ENCODE data around the gene DNAJC5G. TPM values are rescaled to one million over a fixed set of nuclear protein-coding genes. Genes with fewer than 3 reads are reported as not detected.

The DNAJC5G gene
- total RNA-seq, 1 experiment from 2014 or later, result not detected

- H3K27ac ChIP-seq, result no peak within 1 kb of the TSS
- no peaks in the 10 kb centered on the region for H3K4me1 ChIP-seq (replicated peaks; ENCODE audit: insufficient read depth)
- H3K4me2 ChIP-seq, result no peak within 1 kb of the TSS
- no peaks in the 10 kb centered on the region for H3K79me2 ChIP-seq (ENCODE audit: low read depth)
- H3F3A ChIP-seq (ENCODE audit: insufficient read depth, low read depth), result no peaks in the 10 kb centered on the region
- BruUV-seq (replicated peaks), result no TSS peak
- CTCF ChIA-PET, result no interaction called here
- no peak for DNase-seq
- intact Hi-C loops (cut with micrococcal nuclease; ENCODE audit: unreplicated experiment), result no loop called here
- H3K9me3 ChIP-seq (ENCODE audit: insufficient read depth, low read depth), result no peaks in the 10 kb centered on the region
- no peaks in the 10 kb centered on the region for H3K36me3 ChIP-seq (ENCODE audit: low read depth)
- POLR2A ChIA-PET (ENCODE audit: unreplicated experiment), result no interaction called here
- TF ChIP-seq EZH2 (IDR thresholded peaks at IDR 0.05; ENCODE audit: low read depth), result no peak
- no peak for TF ChIP-seq CTCF (conservative IDR thresholded peaks at IDR 0.05)
- no peaks in the 10 kb centered on the region for H3K9me2 ChIP-seq (ENCODE audit: insufficient read depth)
- H3K4me3 ChIP-seq, result no peak within 1 kb of the TSS
- H2AFZ ChIP-seq, result no peak within 1 kb of the TSS
- H3K27me3 ChIP-seq (ENCODE audit: insufficient read depth, low read depth), result no peaks in the 10 kb centered on the region
- no peaks in the 10 kb centered on the region for H4K20me1 ChIP-seq (ENCODE audit: insufficient read depth)
These were observed 33.2 kb downstream of the DNAJC5G start, which contains the start of gene UCN for GRCh38 chr2:27308359-27308881. Gene UCN (minus strand): TSS chr2:27308445. CDS start chr2:27307895, 550 bp downstream.

- no peaks in the 10 kb centered on the region for H3K27me3 ChIP-seq (ENCODE audit: insufficient read depth, low read depth)
- no peaks in the 10 kb centered on the region for H3K4me1 ChIP-seq (replicated peaks; ENCODE audit: insufficient read depth)
- H3K4me2 ChIP-seq, result no peak overlapping the region
- no peaks in the 10 kb centered on the region for H3F3A ChIP-seq (ENCODE audit: insufficient read depth, low read depth)
- no peaks in the 10 kb centered on the region for H3K9me2 ChIP-seq (ENCODE audit: insufficient read depth)
- no peaks in the 10 kb centered on the region for H3K9me3 ChIP-seq (ENCODE audit: insufficient read depth, low read depth)
- H3K4me3 ChIP-seq, result no peak overlapping the region
- intact Hi-C loops (cut with micrococcal nuclease; ENCODE audit: unreplicated experiment), result no loop called here
- no peaks in the 10 kb centered on the region for H4K20me1 ChIP-seq (ENCODE audit: insufficient read depth)
- no peaks in the 10 kb centered on the region for H3K36me3 ChIP-seq (ENCODE audit: low read depth)
- no peak overlapping the region for H3K27ac ChIP-seq
- ChIA-PET CTCF (no interaction called here), POLR2A (ENCODE audit: unreplicated experiment) (no interaction called here)
- no peaks in the 10 kb centered on the region for H3K79me2 ChIP-seq (ENCODE audit: low read depth)
- no peak for DNase-seq
- no peak for TF ChIP-seq CTCF (conservative IDR thresholded peaks at IDR 0.05)
- TF ChIP-seq EZH2 (IDR thresholded peaks at IDR 0.05; ENCODE audit: low read depth), result no peak
- H2AFZ ChIP-seq, result no peak overlapping the region
- no TSS peak for BruUV-seq (replicated peaks)
These were observed 34.4 kb downstream of the DNAJC5G start for GRCh38 chr2:27309651-27310050.

GRCh38 chr2:27312152-27312551 is 36.9 kb downstream of the DNAJC5G start:
- H3K27me3 ChIP-seq (ENCODE audit: insufficient read depth, low read depth), result no peaks in the 10 kb centered on the region
- intact Hi-C loops (cut with micrococcal nuclease; ENCODE audit: unreplicated experiment), result no loop called here
- no peaks in the 10 kb centered on the region for H3F3A ChIP-seq (ENCODE audit: insufficient read depth, low read depth)
- H2AFZ ChIP-seq, result no peak overlapping the region
- DNase-seq, result no peak
- no peak for TF ChIP-seq CTCF (conservative IDR thresholded peaks at IDR 0.05)
- no peak for TF ChIP-seq EZH2 (IDR thresholded peaks at IDR 0.05; ENCODE audit: low read depth)
- ChIA-PET CTCF (no interaction called here), POLR2A (ENCODE audit: unreplicated experiment) (interaction anchor here (0.7 kb wide), 2 partner anchors 16 to 40 kb away, joined by 4 to 5 read pairs; no protein-coding TSS in a partner anchor)
- no peaks in the 10 kb centered on the region for H3K36me3 ChIP-seq (ENCODE audit: low read depth)
- no peak overlapping the region for H3K4me2 ChIP-seq
- no TSS peak for BruUV-seq (replicated peaks)
- no peaks in the 10 kb centered on the region for H3K79me2 ChIP-seq (ENCODE audit: low read depth)
- no peaks in the 10 kb centered on the region for H3K9me2 ChIP-seq (ENCODE audit: insufficient read depth)
- H3K4me1 ChIP-seq (replicated peaks; ENCODE audit: insufficient read depth), result no peaks in the 10 kb centered on the region
- H3K27ac ChIP-seq, result no peak overlapping the region
- H3K4me3 ChIP-seq, result no peak overlapping the region
- H3K9me3 ChIP-seq (ENCODE audit: insufficient read depth, low read depth), result no peaks in the 10 kb centered on the region
- no peaks in the 10 kb centered on the region for H4K20me1 ChIP-seq (ENCODE audit: insufficient read depth)
